HG03060 (cell line): ENCODE measurements around the gene MAMDC2.

Source experiments
- ATAC-seq: cut with Tn5 transposase; IDR thresholded peaks from one replicate; pipeline ENCODE4 v1.9.1; 2021; ENCODE audit warnings: low read depth, moderate number of reproducible peaks; ENCODE audit not compliant: unreplicated experiment

MAMDC2 gene

DNA sequence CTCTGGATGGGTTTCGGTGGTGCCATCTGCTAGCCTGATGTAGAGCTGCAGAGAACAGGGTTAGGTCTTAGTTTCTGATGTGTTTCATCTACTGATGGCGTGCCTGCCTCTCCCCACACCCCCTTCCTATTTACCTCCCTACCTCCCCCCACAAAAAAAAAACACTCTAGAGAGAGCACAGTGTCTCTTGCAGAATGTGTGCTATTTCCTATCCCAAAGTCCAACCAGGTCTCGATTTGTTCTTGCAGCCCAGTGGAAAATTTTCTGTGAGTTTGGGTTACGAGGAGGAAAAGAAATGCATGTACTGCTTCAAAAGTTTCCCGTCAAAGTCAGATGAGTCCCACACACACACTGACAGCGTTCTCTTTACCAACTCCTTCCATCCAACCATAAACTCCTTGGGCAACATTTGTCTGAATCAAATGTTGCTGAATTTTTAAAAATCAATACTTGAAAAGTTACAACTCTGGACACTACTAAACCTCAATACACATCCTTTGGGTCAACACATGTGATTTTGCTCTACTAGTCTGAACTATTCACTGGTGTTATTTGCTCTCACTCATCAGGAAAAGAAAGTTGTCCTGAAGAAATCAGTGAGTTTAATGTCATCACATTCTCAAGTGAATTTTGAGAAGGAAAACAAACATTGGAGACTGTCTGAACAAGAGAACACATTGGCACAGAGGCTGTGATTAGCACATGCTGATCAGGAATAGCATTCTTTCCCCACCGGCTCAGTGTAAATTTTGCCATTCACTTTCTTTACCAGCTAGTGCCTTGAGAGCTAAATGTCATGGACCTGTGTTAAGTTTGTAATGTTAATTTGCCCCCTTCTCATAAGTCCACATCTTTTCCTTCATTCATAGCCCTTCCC is 84.1 kb downstream of the MAMDC2 start:
- ATAC-seq = no peak

DNA sequence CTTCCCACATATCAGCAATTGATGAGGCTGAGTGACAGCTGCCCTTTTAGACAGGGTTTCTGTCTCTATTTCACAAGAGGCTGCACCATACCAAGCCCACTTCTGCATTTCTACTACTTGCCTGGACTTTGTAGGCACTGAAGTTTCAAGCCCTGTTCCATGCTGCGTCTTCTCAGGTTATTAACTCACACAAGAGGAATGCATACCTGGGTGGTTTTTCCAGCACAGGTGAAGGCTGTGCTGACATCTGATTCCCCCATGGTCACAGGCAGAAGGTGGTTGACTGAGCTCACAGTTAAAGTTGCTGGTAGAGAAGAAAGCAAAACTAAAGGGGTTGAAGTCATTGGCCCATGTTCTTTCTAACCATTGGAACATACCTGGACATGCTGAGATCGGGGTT is 86.6 kb downstream of the MAMDC2 start:
- no peak for ATAC-seq

DNA sequence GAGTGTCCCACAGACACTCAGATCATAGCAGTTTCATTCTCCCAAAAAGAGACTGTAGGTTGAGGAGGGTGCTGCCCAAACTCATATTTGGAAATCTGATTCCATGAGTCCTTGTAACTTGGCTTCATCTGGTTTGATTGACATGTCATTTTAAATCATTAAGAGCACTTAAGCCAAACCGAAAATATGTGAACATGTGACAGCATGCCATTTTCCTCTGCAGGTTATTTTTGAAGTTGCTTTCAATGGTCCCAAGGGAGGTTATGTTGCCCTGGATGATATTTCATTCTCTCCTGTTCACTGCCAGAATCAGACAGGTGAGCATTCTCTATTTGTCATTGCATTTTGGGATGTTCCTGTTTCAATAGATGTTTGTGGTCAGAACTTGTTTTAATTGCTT is 87.6 kb downstream of the MAMDC2 start:
- ATAC-seq = no peak

DNA sequence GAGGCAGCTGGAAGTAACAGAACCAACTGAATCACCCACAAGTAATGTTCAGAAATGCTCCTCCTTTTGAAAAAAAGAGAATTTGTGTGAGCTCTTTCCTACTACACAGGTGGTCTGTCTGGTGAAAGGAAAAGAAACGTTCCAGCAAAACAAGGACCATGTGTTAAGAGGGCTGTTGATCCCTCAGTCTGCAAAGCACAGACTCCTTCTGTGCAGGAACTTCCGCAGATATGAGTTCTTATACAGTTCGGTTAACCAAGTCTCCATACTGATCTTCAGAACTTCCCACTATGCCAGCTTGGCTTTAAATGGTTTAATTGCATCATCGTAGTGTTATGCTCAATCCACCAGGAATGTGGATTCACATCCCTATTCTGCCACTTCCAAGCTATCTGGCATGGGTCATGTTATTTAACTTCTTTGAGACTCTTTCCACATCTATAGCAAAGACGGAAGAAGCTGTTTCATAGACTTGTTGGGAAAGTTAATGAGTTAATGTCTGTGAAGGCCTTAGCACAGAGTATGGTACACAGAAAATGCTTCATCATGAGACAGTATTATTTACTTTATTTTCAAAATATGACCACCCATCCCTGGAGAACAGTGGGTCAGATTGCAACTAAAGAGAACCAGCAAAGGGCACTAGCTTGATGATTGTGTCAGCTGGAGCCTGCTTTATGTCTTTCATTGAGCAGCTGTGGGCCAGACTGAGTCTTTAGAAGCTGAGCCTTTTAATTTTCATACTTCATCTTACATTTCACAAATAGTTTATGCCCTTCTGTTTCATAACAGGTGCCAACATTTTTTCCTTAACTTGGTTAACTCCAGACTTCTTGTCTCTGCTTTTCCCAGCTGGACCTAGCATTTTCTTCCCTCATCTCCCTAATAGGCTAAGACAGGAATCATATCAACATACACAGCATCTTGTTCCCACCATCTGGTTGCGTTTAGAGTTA is 89.9 kb downstream of the MAMDC2 start:
- no peak for ATAC-seq

DNA sequence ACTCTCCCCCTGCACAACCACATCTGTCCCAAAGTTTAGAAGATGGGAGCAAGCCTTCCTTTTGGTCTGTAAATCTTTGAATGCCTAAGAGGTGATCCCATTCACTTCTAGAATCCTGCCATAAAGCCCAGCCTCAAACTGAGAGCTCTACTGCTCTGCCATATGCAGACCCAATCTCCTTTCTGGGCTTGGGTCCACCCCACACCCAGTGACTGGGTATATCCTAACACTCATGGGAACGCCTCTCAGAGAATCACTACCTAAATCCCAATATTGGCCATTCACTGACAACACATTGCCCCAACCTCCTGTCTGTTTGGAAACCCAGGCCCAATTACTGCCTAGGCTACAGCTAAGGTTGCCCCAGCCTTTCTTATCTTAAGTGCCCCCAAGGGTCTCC is 90.7 kb downstream of the MAMDC2 start:
- ATAC-seq = no peak

DNA sequence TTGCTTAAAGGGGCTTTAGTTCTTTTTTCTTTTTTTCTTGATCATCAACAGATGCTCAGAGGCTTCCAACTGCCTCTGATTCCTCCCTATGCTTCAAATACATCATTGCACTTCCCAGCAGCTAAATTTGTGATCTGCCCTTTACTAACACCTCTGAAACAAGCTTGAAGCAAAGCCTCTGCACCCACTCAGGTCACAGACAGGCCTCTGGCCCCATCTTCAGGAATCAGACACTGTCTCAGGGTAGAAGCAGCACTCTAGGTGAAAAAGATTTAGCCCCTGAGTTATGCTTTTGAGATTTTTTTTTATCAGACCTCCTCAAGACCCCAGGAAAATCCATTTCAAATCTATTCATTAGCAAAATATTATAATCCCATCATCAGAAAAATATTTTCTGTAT is 91.5 kb downstream of the MAMDC2 start:
- ATAC-seq = no peak

DNA sequence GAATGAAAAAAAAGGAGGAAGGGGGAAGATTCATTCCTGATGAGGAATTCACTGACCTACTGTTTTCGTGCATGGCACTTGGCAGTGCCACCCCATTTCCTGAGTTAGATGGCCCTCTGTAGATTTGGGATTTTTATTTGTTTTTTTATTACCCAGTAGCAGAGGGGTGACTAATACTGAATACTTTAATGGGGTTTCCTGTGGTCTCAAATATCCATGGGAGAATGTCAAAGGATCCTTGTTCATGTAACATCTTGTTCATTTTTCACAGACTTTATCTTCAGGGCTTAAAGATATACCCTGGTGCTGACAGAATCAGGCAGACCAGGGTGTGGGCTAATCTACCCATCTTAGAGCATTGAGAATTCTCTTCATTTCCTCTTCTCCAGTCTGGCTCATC is 93.0 kb downstream of the MAMDC2 start:
- ATAC-seq = no peak

DNA sequence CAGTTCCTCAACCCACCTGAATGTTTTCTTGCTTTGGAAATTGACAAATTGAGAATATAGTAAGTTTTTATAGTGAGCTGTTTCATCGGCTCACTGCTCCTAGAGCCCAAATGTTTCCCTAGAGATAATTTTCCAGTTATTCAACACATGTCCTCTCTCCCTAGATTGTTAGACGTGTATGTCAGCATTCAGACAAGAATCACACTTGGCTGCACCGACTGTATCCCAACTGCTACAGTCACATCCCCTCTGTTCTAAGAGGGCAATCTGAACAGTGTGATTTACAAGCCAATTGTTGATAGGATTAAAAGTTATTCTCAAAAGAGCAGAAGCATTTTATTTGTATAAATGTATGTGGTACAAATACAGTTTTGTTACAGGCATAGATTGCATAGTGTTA is 93.9 kb downstream of the MAMDC2 start:
- ATAC-seq = no peak

DNA sequence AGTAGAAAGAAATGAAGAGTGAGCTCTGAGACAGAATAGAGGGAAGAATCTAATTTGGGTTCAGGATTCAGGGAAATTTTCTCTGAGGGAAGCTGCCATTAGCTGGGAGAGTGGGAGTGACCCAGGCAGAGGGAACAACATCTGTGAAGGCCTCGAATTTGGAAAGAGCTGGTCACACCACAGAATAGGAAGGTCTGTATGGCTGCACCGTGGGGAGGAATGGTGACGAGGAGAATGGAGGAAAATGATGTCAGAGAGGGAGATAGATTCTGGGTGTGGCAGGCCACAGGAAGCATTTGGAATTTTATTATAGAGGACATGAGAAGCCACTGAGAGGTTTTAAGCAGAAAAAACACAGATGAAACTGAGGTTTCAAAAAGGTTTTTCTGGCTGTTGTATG is 98.5 kb downstream of the MAMDC2 start:
- no peak for ATAC-seq

DNA sequence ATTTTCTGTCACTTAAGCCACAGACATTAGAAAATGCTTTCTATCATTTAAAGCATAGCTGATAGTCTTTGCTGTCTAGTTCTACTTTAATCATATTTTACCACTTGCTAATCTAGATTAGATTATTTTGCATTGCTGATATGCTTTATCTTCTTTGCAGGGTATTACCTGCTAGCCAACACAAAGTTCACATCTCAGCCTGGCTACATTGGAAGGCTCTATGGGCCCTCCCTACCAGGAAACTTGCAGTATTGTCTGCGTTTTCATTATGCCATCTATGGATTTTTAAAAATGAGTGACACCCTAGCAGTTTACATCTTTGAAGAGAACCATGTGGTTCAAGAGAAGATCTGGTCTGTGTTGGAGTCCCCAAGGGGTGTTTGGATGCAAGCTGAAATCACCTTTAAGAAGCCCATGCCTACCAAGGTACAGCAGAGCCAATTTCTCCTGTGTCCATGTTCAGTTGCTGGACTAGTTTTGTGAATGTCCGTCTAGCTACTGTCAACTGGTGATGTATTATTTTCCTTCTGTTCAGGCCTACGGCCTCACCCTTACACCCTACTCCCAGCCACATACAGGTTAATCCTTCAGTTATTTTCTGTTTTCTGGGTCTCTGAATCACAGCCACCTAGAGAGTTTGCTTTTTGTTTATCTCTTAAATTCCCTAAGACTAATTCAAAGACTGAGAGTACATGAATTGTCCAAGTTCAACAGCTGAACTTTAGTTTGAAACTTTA is 99.9 kb downstream of the MAMDC2 start:
- ATAC-seq = no peak

DNA sequence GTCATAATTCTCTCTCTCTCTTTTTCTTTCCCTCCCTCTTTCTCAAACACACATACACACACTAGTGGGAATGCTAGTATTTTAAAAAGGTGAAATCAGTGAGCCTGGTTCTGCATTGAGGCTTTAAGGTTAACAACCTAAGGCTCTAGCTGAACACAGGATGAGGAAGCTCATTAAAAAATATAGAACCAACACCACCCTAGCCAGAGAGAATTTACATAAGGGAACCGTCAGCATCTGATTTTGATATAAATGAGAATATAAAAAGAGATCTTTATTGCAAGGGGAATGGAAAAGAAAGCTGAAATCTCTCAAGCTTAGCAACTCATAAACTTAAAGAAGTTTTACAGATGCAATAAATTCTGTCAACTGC is 100.5 kb downstream of the MAMDC2 start:
- no peak for ATAC-seq

DNA sequence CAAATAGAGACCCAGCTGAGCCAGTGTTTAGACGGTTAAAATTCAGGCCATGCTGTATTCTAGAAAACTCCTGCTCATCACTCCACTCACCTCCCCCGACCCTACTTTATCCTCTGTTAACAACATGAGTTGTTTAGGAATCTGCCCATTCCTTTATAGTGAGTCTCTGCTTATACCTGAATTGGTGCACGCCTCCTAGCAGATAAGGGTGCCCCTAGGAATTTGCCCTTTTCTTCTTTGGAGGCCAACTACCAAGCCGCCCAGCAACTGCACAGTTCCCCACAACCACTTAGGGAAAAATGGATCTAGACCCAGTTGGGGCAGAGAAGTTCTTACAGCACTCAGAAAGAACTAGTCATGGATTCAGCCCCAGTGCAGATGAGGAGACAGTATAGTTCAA is 102.3 kb downstream of the MAMDC2 start:
- ATAC-seq = no peak

DNA sequence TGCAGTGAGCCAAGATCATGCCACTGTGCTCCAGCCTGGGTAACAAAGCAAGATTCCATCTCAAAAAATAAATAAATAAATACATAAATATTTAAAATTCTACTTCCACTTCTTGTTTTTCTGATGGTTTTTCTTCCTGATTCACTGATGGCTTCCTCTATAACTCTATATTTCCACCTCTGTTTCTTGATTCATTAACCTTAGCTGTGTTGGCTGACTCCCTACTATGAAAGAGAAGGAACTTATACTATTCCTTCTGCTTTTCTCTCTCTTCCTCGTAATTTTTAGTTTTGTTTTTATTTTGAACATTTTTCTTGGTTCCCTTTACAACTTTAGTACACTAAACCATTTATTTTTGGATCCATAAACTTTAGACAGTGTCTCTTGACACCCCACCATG is 103.5 kb downstream of the MAMDC2 start:
- ATAC-seq = no peak

DNA sequence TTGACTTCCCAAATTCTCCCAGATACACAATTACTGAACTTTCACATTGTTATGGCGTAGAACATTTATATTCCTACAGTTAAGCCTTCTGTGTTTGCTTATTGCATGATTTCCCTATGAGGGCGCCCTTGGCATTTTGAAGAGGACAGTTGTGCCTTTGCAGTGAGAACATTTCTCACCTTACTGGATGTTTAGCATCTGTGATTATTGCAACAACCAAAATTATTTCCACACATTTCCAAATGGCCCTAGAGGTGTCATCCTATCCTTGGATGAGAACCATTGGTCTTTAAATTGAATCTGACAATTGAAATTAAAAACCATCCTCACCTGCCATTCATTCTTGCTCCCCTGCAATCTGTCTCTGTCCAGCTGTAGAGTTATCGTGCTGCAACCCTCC is 104.0 kb downstream of the MAMDC2 start:
- no peak for ATAC-seq

DNA sequence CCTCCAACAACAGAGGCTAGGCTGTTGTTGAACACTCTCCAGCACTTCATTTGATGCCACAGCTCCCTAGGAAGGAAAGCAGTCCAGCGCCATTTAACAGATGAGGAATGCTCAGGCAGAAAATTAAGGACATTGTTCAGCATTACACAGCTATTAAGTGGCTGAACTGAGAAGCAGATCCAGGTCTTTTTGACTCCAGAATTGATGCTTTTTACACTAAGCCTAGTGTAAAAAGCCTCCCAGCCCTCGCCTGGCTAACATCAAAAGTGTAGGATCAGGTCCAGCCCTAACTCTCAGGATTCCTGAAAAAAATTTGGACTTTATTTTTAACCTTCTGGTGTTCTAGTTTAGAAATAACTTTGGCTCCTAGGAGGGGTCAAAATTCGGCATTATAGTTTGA is 108.7 kb downstream of the MAMDC2 start:
- no peak for ATAC-seq

DNA sequence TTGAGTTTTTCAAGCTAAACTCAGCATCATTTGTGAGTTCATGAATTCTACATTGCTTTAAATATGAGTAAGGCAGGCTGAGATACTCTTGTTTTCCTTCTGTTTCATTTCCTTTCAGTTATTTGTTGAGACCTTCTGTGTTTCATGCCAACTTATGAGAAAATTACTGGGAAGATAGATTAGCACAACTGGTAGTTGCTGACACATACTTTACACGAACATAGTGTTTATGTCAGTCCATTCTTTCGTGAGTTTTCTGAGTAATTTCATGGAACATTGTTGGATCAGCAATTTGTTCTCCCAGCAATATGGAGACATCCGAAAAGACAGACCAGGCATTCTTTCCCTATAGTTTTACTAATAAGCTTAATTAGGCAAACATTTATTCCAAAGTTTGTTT is 113.1 kb downstream of the MAMDC2 start:
- no peak for ATAC-seq

DNA sequence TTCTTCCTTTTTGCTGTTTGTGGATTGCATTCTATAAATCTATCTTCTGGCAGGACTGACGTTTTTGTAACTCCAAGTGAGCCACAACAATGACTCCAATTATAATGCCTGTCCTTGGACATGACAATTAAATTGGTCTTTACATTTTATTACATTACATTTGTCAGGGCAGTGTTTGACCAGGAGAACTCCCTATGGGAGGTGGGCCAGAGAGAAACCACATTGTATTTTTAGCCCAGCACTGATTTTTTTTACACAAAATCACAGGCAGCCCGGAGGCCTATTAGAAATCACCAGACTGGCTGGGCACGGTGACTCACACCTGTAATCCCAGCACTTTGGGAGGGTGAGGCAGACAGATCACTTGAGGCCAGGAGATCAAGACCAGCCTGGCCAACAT is 116.0 kb downstream of the MAMDC2 start:
- ATAC-seq = no peak

DNA sequence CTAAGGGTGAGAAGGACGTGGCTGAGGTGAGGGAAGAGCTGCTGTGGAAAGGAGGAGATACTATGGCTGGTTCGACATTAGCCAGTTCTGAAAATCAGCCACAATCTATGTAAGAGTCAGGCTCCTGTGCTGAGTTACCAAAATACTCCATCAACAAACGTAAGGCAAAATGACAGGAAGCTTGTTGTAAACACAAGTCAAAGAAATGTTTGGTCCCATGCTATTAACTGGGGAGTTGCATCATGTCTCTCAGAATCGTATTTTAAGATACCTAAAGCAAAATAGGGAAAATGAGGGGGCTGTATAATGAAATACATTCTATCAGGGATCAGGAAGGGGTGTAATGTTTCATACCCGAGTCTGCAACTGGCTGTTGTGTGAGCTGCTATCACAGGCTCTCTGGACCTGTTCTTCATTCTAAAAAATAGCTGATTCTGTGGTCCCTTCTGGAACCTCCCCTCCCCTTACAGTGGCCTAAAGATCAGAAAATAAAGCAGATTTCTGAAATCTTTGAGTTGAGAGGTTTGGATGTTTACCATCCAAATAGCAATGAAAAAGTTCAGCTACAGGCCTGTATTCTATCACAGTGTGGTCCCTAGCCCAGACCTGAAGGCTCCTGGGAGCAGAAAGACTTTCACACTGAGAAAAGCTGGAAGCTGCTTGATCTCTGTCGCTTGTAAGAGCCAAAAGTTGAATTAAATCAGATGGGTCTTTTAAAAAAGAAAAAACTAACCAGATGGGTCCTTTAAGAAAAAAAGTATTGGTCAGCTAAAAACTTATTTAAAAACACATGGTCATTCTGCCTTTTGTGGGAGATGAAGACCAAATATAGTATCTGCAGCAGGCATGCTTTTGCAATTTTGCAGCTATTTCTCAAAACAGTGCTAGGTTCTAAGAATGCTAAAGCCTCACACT is 117.3 kb downstream of the MAMDC2 start:
- no peak for ATAC-seq

DNA sequence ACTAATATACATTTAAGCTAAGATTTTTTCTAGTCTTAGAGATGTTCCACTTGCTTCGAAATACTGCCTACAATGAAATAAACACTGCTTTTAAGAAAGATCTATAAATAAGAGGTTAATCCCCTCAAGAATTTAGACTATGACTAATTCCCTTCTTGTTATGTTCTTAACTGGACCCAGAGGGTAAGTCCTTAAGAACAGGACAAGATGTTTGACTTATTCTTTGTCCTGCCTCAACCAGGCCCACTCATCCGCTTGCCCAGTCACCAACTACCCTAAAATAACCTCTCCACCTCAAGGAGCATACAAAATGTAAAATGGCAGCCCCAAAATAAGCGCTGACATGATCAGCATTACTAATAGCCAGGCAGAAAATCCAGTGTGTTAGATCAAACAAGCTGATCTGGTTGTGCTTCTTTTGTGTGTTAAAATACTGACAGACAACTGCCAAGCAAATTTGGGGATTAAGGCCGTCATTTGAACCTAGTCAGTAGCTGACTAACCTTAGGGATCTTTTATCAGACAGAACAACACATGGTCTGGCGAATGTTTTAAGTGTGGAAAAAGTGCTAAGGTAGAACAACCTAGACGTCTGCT is 121.5 kb downstream of the MAMDC2 start:
- no peak for ATAC-seq

DNA sequence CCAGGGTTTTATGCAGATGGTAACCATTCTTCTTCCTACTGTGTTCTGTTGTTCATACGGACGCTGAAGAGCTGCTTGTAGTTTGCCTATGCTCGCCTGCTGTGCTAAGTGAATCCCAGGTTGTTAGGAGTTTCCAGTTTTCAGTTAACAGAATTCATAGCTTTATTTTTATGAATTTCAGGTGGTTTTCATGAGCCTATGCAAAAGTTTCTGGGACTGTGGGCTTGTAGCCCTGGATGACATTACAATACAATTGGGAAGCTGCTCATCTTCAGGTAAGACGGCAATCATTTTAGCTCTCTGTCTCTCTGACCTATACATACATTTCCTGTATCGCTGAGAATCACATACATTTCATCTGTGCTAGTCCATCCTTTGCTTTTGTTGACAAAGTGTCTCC is 124.9 kb downstream of the MAMDC2 start:
- ATAC-seq = no peak
